ENCODE data around the gene NARF. TPM values are rescaled to one million over a fixed set of nuclear protein-coding genes. Genes with fewer than 3 reads are reported as not detected.
A peak's percentile ranks its signal among the peaks of the same experiment; 100 is the strongest.

NARF gene
- total RNA-seq, 2 experiments from 2014 or later, result 63.9 to 65.4 TPM

DNA sequence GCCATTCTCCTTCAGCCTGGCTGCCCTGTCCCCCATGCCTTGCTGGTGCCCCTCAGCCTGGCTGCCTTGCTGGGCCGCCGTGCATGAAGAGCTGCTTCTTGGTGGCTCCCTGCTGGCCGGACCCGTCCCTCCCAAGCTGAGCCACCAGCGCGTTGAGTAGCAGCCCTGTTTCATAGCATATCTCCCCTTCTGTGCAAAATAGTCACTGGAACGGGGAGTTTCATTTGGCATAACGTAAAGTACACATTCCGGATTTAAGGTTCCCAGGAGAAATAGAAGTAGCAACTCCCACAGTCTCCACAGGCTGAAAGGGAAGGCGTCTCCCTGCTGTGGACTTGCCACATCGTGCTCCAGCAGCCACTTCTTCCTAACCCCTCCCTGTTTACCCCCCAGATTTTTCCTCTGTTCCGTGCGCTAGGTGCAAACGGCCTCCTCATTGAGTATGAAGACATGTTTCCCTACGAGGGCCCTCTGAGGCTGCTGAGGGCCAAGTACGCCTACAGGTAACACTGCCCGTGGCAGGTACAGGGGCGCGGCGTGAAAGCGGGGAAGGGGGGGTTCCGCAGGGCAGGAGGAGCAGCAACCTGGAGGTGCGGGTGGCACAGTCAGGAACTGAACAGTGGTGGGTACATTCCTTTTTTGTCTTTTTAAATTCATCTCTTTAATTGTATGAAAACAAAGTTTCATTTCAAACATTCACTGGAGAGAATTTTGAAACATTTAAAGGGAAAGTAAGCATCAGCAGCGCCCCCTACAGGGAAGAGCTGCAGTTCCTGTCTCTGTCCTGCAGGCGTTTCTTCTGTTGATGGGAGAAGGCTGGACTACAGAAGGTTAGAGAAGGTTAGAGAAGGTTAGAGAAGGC is 34.3 kb upstream of the NARF start:
- TF ChIP-seq, protein P1, sequence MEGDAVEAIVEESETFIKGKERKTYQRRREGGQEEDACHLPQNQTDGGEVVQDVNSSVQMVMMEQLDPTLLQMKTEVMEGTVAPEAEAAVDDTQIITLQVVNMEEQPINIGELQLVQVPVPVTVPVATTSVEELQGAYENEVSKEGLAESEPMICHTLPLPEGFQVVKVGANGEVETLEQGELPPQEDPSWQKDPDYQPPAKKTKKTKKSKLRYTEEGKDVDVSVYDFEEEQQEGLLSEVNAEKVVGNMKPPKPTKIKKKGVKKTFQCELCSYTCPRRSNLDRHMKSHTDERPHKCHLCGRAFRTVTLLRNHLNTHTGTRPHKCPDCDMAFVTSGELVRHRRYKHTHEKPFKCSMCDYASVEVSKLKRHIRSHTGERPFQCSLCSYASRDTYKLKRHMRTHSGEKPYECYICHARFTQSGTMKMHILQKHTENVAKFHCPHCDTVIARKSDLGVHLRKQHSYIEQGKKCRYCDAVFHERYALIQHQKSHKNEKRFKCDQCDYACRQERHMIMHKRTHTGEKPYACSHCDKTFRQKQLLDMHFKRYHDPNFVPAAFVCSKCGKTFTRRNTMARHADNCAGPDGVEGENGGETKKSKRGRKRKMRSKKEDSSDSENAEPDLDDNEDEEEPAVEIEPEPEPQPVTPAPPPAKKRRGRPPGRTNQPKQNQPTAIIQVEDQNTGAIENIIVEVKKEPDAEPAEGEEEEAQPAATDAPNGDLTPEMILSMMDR (IDR thresholded peaks at IDR 0.05), result peak; percentile 89
- CTCF ChIA-PET, result interaction anchor here (0.7 to 2.1 kb wide), 15 partner anchors 10 to 81 kb away, joined by 3 to 9 read pairs (median 4); no protein-coding TSS in a partner anchor
- DNase-seq, result peak; percentile 81
- Mint-ChIP-seq H3K9me3 (no peaks in the 10 kb centered on the region), H3K27ac (no peak overlapping the region), H3K4me1 (ENCODE audit: low read depth) (peaks cover 11% of the 10 kb centered on the region), H3K4me3 (no peak overlapping the region), H3K36me3 (ENCODE audit: low read depth) (peaks cover 14% of the 10 kb centered on the region), H3K27me3 (no peaks in the 10 kb centered on the region)
- ATAC-seq, result peak; percentile 75
- intact Hi-C loops (cut with micrococcal nuclease), result no loop called here
- POLR2A ChIA-PET, result no interaction called here

DNA sequence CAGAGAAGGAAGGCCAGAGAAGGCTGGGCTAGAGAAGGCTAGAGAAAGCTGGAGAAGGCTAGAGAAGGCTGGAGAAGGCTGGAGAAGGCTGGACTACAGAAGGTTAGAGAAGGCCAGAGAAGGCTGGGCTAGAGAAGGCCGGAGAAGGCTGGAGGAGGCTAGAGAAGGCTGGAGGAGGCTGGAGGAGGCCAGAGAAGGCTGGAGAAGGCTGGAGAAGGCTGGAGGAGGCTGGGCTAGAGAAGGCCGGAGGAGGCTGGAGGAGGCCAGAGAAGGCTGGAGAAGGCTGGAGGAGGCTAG is 33.7 kb upstream of the NARF start:
- Mint-ChIP-seq H3K4me3 (no peak overlapping the region), H3K27ac (no peak overlapping the region), H3K36me3 (ENCODE audit: low read depth) (peaks cover 13% of the 10 kb centered on the region), H3K9me3 (no peaks in the 10 kb centered on the region), H3K4me1 (ENCODE audit: low read depth) (peaks cover 11% of the 10 kb centered on the region), H3K27me3 (no peaks in the 10 kb centered on the region)
- TF ChIP-seq, protein P1 (IDR thresholded peaks at IDR 0.05), result no peak
- CTCF ChIA-PET, result interaction anchor here (0.7 to 2.1 kb wide), 14 partner anchors 9 to 80 kb away, joined by 3 to 9 read pairs (median 4); no protein-coding TSS in a partner anchor
- POLR2A ChIA-PET, result no interaction called here
- DNase-seq, result no peak
- intact Hi-C loops (cut with micrococcal nuclease), result no loop called here
- ATAC-seq, result no peak

DNA sequence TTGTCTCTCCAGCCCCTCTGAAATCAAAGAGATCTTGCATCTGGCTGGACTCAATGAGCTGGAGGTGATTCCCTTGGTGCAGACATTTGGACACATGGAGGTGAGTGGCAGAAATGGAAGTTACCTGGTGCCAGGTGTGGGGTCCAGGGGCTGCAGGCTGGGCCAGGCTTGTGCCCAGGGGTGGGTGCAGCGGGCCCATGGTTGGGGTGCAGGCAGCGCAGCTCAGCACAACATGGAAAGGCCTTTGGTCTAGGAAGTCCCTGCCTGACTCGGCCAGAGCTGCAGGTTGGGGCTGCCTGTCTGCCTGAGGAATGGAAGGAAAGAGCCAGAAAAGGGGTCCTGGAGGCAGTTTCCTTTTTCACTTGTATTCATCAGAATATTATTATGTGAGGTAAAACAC is 30.0 kb upstream of the NARF start:
- intact Hi-C loops (cut with micrococcal nuclease), result no loop called here
- Mint-ChIP-seq H3K27me3 (no peaks in the 10 kb centered on the region), H3K4me1 (ENCODE audit: low read depth) (peaks cover 6% of the 10 kb centered on the region), H3K9me3 (no peaks in the 10 kb centered on the region), H3K27ac (no peak overlapping the region), H3K4me3 (no peak overlapping the region), H3K36me3 (ENCODE audit: low read depth) (no peaks in the 10 kb centered on the region)
- no peak for DNase-seq
- ChIA-PET CTCF (no interaction called here), POLR2A (interaction anchor here (0.6 to 1.5 kb wide), 2 partner anchors 10 to 1033 kb away, joined by 3 read pairs; no protein-coding TSS in a partner anchor)
- no peak for ATAC-seq
- TF ChIP-seq, protein P1 (IDR thresholded peaks at IDR 0.05), result no peak

DNA sequence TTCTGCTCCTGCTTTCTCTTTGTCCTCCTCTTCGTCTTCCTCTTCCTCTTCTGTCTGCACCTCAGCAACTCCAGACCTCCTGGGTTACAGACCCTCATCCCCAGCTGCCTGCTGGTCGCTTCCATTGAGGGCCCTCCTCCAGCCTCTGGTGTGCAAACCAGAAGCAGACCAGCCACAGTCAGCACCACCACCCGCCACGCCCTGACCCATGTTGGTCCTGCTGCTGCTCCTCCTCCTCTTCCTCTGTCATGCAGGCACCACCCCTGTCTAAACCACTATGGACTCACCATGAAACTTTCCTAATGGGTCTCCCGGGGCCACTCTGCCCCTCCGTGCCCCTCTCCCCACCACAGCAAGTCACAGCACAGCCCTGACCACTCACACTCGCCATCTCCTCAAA is 28.7 kb upstream of the NARF start:
- Mint-ChIP-seq H3K27me3 (no peaks in the 10 kb centered on the region), H3K27ac (no peak overlapping the region), H3K36me3 (ENCODE audit: low read depth) (no peaks in the 10 kb centered on the region), H3K4me1 (ENCODE audit: low read depth) (peaks cover 6% of the 10 kb centered on the region), H3K4me3 (no peak overlapping the region), H3K9me3 (no peaks in the 10 kb centered on the region)
- intact Hi-C loops (cut with micrococcal nuclease), result no loop called here
- TF ChIP-seq, protein P1 (IDR thresholded peaks at IDR 0.05), result no peak
- POLR2A ChIA-PET, result interaction anchor here (1.2 to 1.9 kb wide), 3 partner anchors 9 to 27 kb away, joined by 3 to 5 read pairs (median 4); no protein-coding TSS in a partner anchor
- ATAC-seq (no peak), DNase-seq (no peak)
- CTCF ChIA-PET, result interaction anchor here (0.7 kb wide), 1 partner anchor 125 kb away, joined by 3 read pairs; no protein-coding TSS in a partner anchor

DNA sequence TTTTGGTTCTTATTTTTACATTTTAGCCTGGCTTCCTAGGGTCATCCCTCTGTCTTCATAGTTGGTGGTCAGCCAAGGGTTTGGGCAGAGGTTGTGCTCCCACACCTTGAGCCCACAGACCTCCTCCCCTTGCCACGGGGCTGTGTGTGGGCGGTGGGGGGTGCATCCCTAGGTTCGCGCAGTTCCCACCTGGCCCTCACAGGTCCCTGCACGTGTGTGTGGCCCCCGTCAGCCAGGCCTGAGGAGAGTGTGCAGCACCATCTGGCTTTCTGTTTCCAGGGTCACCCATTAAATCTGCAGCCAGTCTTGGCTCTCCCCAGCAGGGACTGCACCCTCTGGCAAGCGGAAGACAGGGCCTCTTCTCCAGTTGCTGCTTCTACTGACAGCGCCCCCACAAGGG is 26.5 kb upstream of the NARF start:
- CTCF ChIA-PET, result no interaction called here
- Mint-ChIP-seq H3K27ac (no peak overlapping the region), H3K4me3 (no peak overlapping the region), H3K36me3 (ENCODE audit: low read depth) (no peaks in the 10 kb centered on the region), H3K27me3 (no peaks in the 10 kb centered on the region), H3K4me1 (ENCODE audit: low read depth) (peaks cover 6% of the 10 kb centered on the region), H3K9me3 (no peaks in the 10 kb centered on the region)
- POLR2A ChIA-PET, result interaction anchor here (1.2 kb wide), 1 partner anchor 13 kb away, joined by 3 read pairs; no protein-coding TSS in a partner anchor
- DNase-seq (no peak), ATAC-seq (no peak)
- intact Hi-C loops (cut with micrococcal nuclease), result no loop called here
- TF ChIP-seq, protein P1 (IDR thresholded peaks at IDR 0.05), result no peak

Measured in activated CD8-positive, alpha-beta T cell treated with anti-CD3 and anti-CD28 coated beads for 36 hours (primary cell).